Prostate gland (tissue), 2 donors: ENCODE results near the gene TBX5.

ENCODE experiments used
- CTCF ChIP-seq, 4 experiments: fragments of 200-600 bp in 2 of 4; fragments of 450-650 bp in 2 of 4; sonication (generic) in 2 of 4; IDR thresholded peaks; 1 replicate in 3 of 4; 2 replicates in 1 of 4; pipeline ENCODE4 v1.5.1; 2016 to 2019; ENCODE audit warnings: antibody characterized with exemption in 4 of 4, mild to moderate bottlenecking in 2 of 4, moderate library complexity in 2 of 4
- POLR2AphosphoS5 ChIP-seq: sonication (generic); formaldehyde crosslinking; IDR thresholded peaks from one replicate; pipeline ENCODE4 v1.6.1; 2017; ENCODE audit warnings: antibody characterized with exemption

- TF ChIP-seq CTCF (IDR thresholded peaks at IDR 0.05) = no peak
- no peak for TF ChIP-seq POLR2AphosphoS5
These were observed 65.7 kb downstream of the TBX5 start for GRCh38 chr12:114340231-114340630.
